Right kidney (tissue), 1 donor: ENCODE measurements around the gene ULBP1.
"Not testable (repeated sequence)": the region's sequence is repeated elsewhere in the genome, so short reads cannot be mapped to it uniquely, and the experiment has no call there.

Experiments used
- DNase-seq: peaks from one replicate; pipeline ENCODE4 v3.0.0-alpha.2; 2016

ULBP1 gene

DNA sequence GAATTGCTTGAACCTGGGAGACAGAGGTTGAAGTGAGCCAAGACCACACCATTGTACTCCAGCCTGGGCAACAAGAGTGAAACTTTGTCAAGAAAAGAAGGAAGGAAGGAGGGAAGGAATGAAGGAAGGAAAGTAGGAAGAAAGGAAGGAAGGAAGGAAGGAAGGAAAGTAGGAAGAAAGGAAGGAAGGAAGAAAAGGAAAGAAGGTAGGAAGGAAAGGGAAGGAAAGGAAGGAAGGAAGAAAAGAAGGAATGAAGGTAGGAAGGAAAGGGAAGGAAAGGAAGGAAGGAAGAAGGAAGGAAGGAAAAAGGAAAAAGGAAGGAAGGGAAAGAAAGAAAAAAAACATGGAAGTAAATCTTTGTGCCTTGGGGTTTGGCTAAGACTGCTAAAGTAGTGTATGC, 11.7 kb downstream of the ULBP1 start:
- DNase-seq, result no peak

GRCh38 chr6:149977221-149977620, 13.5 kb downstream of the ULBP1 start:
- no peak for DNase-seq

GRCh38 chr6:149978610-149979009, 14.9 kb downstream of the ULBP1 start:
- DNase-seq, result no peak

GRCh38 chr6:149979293-149979692, 15.6 kb downstream of the ULBP1 start:
- DNase-seq, result no peak

DNA sequence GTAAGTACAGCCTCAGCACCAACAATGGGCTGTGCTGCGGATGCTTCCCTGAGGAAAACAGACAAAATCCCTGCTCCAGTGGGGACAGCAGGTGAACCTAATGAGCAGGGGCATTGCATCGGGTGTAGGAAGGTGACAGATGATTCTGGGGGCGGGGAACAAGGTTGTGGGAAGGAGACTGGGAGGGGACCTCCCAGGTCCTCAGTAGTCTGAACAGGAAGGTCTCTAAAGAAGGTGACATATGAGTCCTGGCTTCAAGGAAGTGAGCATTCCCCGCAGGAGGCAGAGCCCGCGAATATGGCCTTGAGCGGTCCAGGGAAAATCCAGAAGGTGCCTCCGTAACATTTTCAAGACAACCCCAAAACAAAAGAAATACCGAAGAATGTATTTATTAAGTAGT, 19.4 kb downstream of the ULBP1 start:
- no peak for DNase-seq

DNA sequence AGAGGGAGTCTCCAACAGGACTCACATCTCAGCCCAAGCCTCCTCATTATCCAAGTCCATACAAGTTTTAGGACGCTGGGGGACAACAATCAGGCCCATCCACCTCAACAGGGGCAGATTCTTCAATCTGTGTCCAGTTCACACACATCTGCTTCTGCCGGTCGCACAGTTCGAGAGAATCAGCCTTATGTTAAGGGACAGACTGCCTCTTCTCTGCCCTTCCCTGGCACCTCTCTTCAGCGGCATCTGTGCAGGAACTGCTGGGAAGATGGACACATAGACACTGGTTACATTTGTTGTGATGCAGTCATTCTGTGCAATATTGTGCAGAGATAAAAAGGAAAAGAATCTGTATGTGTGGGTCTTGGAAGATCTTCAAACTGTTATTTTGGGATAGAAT, 21.0 kb downstream of the ULBP1 start:
- DNase-seq, result no peak

DNA sequence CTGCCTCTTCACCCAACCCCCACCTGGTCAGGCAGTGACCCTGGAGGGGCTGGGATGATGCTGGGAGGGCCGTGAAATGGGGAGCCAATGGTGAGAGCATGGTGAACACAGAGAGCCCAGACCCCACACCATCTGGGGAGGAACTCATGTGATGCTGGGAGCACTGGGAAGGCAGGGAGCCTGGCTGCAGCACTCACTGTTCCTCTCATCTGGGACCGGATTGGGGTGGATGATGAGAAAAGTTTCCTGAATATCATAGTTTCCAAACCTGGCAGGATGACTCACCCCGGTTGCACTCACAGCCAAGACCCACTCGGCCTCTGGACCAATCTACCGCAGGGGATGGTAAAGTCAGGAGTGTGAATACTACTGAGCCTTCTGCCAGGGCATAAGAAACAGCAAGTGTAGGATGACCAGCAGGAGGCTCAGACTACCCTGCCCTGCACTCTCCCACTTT, 21.8 kb downstream of the ULBP1 start:
- DNase-seq, result no peak

DNA sequence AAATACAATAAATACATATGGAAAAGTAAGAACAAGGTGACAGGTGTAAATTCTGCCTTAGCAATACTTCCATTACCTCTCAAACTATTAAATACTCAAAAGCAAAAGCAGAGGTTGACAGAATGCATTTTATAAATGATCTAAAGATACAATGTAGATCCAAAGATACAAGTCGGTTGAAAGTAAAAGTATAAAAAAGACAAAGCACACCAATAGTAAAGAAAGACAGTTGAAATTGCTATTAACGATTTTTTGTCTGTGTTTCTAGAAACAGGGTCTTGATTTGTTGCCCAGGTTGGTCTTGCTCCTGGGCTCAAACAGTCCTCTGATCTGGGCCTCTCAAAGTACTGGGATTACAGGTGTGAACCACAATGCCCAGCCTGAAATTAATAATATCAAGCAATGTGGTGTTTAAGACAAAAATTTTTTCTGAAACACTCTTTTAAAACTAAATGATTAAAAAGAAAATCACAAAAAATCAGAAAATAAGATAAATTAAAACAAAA, 23.9 kb downstream of the ULBP1 start:
- no peak for DNase-seq

DNA sequence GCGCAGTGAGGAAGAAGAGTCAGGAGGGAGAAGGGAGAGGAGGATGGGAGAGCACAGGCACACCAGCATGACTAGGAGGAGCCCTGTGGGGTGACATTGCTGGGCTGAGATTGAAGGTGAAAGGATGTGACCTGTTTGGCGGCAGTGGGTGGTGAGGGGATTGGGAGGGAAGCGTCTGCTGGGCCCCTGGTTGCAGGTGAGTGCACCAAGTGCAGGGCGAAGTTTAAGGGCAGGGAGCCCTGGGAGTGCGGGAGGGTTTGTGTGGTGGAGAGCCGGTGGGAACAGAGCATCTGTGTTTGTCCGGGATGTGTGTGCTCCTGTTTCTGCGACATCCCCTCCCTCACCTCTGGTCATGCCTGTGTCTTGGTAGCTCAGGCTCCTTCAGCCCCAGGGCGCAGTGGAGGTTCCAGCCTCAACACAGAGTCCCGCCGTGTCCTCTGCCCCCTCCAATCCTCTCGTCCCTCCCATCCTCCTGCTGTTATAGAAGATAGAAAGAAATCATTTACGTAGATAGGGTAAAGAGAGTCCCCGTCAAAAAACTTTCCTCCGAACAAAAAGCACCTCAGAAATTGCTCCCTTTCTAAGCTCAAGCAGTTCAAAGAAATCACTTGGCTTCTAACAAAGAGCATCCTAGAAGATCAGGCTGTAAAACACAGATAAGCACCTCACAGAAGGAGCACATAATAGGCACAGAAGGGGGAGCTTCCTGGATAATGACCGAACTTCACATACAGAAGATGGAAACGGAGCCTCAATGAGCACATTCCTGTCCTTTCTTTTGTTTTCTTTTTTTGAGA, 25.0 kb downstream of the ULBP1 start:
- no peak for DNase-seq

- peak; percentile 54 for DNase-seq
Measured at GRCh38 chr6:149990212-149990660, 26.5 kb downstream of the ULBP1 start.

- peak; percentile 68 for DNase-seq
Measured at GRCh38 chr6:149990661-149991471, 27.1 kb downstream of the ULBP1 start.

DNA sequence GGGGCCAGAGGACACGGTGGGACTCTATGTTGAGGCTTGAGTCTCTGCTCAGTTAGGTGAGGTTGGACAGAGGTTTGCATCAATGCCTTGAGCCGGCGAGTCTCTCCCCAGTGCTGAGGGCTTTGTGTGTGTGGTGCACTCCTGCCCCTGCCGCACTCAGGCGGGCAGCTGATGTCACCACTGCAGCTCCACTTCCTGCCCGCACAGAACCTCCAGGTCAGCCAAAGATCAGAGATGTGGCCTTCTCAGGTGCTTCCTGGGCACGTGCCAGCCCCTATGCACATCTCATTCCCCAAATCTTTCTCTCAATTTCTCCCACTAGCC, 27.7 kb downstream of the ULBP1 start:
- DNase-seq, result not testable (repeated sequence)

- DNase-seq, result no peak
Measured at GRCh38 chr6:149991838-149992237, 28.1 kb downstream of the ULBP1 start.

- DNase-seq, result no peak
Measured at GRCh38 chr6:149995235-149995750, 31.6 kb downstream of the ULBP1 start.

DNA sequence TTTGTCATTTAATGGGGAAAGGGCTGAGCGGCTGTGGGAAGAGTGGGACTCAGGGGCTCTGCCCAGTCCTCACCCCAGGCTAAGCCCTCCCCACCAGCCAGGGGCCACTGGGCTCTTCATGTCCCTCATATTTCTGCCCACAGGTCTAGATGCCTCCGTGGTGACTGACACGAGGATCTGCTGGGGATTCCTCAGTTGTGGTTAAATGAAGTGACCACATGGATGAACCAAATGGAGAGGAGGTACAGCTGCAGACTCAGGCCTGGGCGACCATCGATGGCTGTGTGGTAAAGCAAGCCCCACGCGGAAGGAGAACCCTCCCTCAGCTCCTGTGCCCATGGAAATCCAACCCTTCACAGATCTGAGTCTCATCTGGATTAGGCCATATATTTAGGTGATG, 32.2 kb downstream of the ULBP1 start:
- DNase-seq, result no peak

DNA sequence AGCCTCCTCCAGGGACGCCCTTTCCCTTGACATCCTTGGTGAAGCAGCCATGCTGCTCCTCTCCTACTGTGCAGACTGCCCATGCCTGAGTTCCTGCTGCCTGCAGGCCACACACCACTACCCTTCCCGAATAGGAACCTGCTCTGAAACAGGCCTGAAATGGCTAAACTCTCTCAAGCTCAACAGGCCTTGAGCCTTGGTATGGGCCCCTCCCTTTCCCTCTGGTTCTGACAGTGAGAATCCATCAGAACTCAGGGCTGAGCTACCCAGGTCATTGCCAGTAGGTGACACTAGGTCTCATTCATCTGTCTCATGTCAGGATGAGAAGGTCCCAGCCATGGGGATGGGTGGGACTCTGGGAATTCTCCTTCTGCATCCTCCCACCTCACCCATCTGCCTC, 35.9 kb downstream of the ULBP1 start:
- no peak for DNase-seq

- DNase-seq, result no peak
Measured at GRCh38 chr6:150001295-150002008, 37.7 kb downstream of the ULBP1 start.

GRCh38 chr6:150002710-150003109, 39.0 kb downstream of the ULBP1 start:
- no peak for DNase-seq

DNA sequence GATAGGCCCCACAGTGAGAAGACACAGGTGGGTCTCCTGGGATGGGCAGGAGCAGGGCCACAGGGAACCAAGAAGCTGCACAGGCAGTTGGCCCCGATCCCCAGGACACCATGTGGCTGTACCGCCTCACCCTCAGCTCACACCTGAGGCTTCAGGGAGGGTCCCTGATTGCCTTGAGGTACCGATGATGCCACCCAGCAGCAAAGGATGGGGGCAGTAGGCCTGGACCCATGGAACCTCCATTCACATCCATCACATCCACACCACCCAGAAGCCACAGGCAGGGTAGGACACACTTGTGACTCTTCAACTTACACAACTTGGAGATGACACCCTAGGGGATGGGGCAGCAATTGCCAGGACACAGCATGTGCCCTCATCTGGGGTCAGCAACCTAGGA, 39.9 kb downstream of the ULBP1 start:
- DNase-seq, result not testable (repeated sequence)

- no peak for DNase-seq
Measured at GRCh38 chr6:150004101-150004782, 40.5 kb downstream of the ULBP1 start.

DNA sequence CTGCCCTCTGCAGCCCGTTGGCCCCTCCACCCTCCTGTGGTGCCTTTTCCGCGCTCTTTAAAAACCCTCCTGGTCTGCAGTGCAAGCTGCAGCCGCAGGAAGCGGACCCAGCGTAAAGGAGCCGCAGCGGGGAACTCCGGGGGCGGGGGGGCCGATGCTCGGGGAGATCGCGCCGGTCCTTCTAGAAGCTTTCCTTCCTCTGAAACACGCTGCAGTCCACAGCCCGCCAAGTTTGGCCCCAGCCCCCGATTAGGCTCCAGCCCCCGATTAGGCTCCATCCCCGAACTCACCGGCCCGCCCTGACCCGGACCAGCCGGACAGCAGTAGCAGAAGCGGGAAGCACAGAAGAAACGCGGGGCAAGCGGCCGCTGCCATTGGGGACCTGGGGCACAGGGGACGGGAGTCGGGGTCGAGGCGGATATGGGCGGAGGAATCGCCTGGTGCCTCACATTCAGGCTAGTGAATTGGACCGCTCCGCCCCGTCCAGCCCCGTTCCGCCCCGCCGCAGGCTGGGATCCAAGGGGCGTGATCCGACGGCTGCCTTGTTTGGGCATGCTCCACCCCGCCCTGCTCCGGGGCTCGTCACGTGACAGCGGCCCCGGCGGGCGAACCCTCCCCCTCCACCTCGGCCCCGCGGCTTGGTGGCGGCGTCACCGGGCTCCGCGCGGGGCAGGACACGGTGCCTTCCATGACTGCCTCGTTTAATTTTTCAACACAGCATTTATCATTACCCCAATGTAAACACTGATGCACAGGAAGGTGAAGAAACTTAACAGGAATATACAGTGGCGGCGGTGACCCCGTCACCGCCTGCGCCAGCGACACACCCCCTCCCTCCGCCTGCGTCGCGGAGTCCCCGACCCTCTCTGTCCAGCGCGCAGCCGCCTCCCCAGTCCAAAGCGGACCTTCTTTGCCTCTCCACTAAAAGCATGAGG, 41.3 kb downstream of the ULBP1 start:
- DNase-seq, result peak; percentile 91
